Mucosa of descending colon (tissue), 3 donors: ENCODE measurements around the gene HMX2. TPM values are rescaled to one million over a fixed set of nuclear protein-coding genes. Genes with fewer than 3 reads are reported as not detected.
A peak's percentile ranks its signal among the peaks of the same experiment; 100 is the strongest.

Experiments
- ATAC-seq: fragments of 200-7000 bp; cut with Tn5 transposase; one replicate; pipeline ENCODE4 v1.9.1; 2020; ENCODE audit warnings: mild to moderate bottlenecking, moderate library complexity
- DNase-seq, 3 donors: peaks; one replicate each; pipeline ENCODE4 v3.0.0-alpha.2; 2020
- H3K36me3 ChIP-seq: fragments of 200-600 bp; one replicate; pipeline ENCODE4 v1.8.0; 2021; ENCODE audit warnings: low read depth, mild to moderate bottlenecking
- H3K4me1 ChIP-seq: fragments of 200-600 bp; one replicate; pipeline ENCODE4 v1.8.0; 2021; ENCODE audit warnings: low read depth, mild to moderate bottlenecking
- H3K4me3 ChIP-seq: fragments of 200-600 bp; one replicate; pipeline ENCODE4 v1.8.0; 2021; ENCODE audit warnings: mild to moderate bottlenecking
- H3K9me3 ChIP-seq: fragments of 200-600 bp; one replicate; pipeline ENCODE4 v1.8.0; 2021; ENCODE audit warnings: mild to moderate bottlenecking
- intact Hi-C, 2 donors: fragments of 100-400 bp; cut with DNase I in 1 of 2; cut with micrococcal nuclease in 1 of 2; formaldehyde crosslinking; loops; one replicate each; pipeline versions ENCODE4 v1.11.0 to v1.11.1; 2022; cut with DNase I, micrococcal nuclease
- total RNA-seq, 3 donors: library from RNA; stranded (reverse); fragmentation: NEBNext Ultra II Directional in 2 of 3; extraction: Animal tissue kit (Norgen Biotek cat#: 25700) in 2 of 3; gene quantifications; one replicate each; pipeline versions ENCODE4 v1.2.1 to v1.2.4, GENCODE V29; 2021 to 2023
- TF ChIP-seq, protein P1 (sequence below): fragments of 200-600 bp; IDR thresholded peaks from one replicate; pipeline ENCODE4 v1.8.0; 2022; ENCODE audit warnings: antibody characterized with exemption, mild to moderate bottlenecking
- donor health status: DM: no; HTN: no; CAD: no; lungs with moderate emphysema.
- donor health status: DM: no; HTN: no; CAD: no.
- donor health status: DM: no; HTN: yes; CAD: no.

Gene HMX2
- total RNA-seq, 3 donors from 2014 or later = 0.17 to 0.25 (median 0.24) TPM

GRCh38 chr10:123140164-123140982 is 7.6 kb upstream of the HMX2 start:
- ATAC-seq = peak; percentile 46
- H3K9me3 ChIP-seq = no peaks in the 10 kb centered on the region
- H3K4me3 ChIP-seq = no peak overlapping the region
- no peak for DNase-seq
- intact Hi-C loops = no loop called here
- H3K4me1 ChIP-seq = peaks cover 35% of the 10 kb centered on the region
- no peaks in the 10 kb centered on the region for H3K36me3 ChIP-seq
- TF ChIP-seq, protein P1, sequence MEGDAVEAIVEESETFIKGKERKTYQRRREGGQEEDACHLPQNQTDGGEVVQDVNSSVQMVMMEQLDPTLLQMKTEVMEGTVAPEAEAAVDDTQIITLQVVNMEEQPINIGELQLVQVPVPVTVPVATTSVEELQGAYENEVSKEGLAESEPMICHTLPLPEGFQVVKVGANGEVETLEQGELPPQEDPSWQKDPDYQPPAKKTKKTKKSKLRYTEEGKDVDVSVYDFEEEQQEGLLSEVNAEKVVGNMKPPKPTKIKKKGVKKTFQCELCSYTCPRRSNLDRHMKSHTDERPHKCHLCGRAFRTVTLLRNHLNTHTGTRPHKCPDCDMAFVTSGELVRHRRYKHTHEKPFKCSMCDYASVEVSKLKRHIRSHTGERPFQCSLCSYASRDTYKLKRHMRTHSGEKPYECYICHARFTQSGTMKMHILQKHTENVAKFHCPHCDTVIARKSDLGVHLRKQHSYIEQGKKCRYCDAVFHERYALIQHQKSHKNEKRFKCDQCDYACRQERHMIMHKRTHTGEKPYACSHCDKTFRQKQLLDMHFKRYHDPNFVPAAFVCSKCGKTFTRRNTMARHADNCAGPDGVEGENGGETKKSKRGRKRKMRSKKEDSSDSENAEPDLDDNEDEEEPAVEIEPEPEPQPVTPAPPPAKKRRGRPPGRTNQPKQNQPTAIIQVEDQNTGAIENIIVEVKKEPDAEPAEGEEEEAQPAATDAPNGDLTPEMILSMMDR = no peak

GRCh38 chr10:123140983-123141390 is 6.9 kb upstream of the HMX2 start:
- TF ChIP-seq, protein P1 = no peak
- ATAC-seq = no peak

DNA sequence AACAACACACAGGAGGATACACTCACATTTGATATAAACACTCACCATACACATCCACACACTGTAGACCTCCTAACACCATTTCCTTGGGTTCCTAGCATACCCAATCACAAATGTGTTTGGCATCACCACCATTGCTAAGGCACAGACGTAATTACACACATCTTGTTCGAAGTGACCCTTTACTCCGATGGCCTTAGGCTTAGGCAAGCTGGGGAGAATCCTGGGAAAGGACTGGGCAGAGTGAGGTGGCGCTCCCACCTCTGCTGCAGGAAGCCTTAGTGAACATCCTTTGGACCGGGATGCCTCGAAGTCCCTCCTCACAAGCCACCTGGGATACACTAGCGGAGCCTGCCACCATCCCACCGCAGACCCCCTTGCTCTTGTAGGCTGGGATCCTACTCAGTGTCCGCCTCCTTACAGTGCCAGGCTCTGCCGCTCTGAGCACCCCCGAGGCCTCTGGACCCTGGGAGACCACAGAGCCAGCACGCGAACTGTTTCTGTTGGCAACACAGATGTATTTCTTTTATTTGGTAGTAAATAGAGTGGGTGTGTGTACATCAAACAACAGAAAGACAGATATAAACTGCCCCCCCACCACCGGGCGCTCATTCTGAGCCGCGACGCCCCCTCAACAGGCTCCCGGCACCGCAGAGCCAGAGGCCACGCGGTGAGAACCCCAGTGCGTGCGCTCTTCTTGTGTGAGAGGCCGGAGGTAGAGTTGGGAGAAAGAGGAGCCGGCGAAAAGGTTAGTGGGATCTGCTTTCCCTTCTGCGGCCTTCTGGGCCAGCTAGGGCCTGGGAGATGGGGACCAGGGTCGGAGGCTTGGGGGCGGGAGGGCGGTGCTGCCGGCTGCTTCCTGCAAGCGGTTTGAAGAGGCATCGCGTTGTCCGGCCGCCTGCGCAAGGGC is 5.9 kb upstream of the HMX2 start:
- Histone ChIP-seq H3K9me3 (no peaks in the 10 kb centered on the region), H3K36me3 (no peaks in the 10 kb centered on the region), H3K4me3 (no peak overlapping the region), H3K4me1 (peaks cover 21% of the 10 kb centered on the region)
- TF ChIP-seq, protein P1 = no peak
- ATAC-seq (no peak), DNase-seq (no peak)
- intact Hi-C loops = no loop called here

More at GRCh38 chr10:123140983-123141390, 6.9 kb upstream of the HMX2 start:
- intact Hi-C loops = no loop called here
- DNase-seq = no peak
- H3K4me3 ChIP-seq = no peak overlapping the region
- H3K4me1 ChIP-seq = peaks cover 30% of the 10 kb centered on the region
- H3K36me3 ChIP-seq = no peaks in the 10 kb centered on the region
- no peaks in the 10 kb centered on the region for H3K9me3 ChIP-seq

DNA sequence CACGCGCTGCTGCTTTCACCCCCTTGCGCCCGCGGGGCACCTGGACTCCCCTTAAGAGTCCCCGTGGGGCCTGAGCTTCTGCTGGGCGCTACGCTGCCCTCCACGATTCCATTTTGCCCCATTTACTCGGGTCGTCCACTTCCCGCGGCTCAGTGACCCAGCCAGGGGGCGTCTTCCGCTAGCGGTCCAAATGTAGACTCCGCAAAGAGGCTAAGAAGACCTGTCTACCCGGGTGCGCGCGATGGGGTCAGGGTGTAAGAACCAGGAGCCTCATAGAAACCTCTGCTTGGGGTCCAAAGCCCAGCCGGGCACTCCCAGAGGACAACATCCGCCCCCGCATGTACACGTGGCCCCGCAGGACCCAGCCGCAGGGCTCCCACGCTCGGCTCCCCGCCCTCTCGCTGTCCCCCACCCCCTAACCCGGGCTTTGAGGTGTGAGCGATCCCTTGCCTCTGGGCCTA is 5.2 kb upstream of the HMX2 start:
- H3K9me3 ChIP-seq = no peaks in the 10 kb centered on the region
- ATAC-seq = no peak
- H3K4me3 ChIP-seq = no peak overlapping the region
- peaks cover 15% of the 10 kb centered on the region for H3K4me1 ChIP-seq
- TF ChIP-seq, protein P1 = no peak
- intact Hi-C loops = no loop called here
- no peaks in the 10 kb centered on the region for H3K36me3 ChIP-seq
- no peak for DNase-seq

- Histone ChIP-seq H3K9me3 (no peaks in the 10 kb centered on the region), H3K4me1 (peaks cover 20% of the 10 kb centered on the region), H3K36me3 (no peaks in the 10 kb centered on the region), H3K4me3 (no peak overlapping the region)
- no peak for DNase-seq
- intact Hi-C loops = no loop called here
- TF ChIP-seq, protein P1 = no peak
- ATAC-seq = no peak
These were observed 4.6 kb upstream of the HMX2 start for GRCh38 chr10:123143162-123143824.
